CD4-positive, alpha-beta T cell treated with Interleukin-17A for 4 hours (primary cell): ENCODE data around the gene PPP4R1.
A peak's percentile ranks its signal among the peaks of the same experiment; 100 is the strongest.
"Not testable (repeated sequence)": the region's sequence is repeated elsewhere in the genome, so short reads cannot be mapped to it uniquely, and the experiment has no call there.

Experiments used
- DNase-seq: peaks from one replicate; pipeline ENCODE4 v3.0.0-alpha.2; 2020; ENCODE audit warnings: mixed read lengths

Gene PPP4R1

GRCh38 chr18:9614401-9615279 is at the start of gene PPP4R1:
Gene PPP4R1, minus strand, starts transcription at chr18:9614559. Its CDS starts 75 bp downstream, at chr18:9614484.
- DNase-seq, result peak; percentile 79

- no peak for DNase-seq
Measured at GRCh38 chr18:9663377-9663776, 49.0 kb upstream of the PPP4R1 start.

- DNase-seq, result no peak
Measured at GRCh38 chr18:9661564-9661963, 47.2 kb upstream of the PPP4R1 start.

- no peak for DNase-seq
Measured at GRCh38 chr18:9659499-9660375, 45.4 kb upstream of the PPP4R1 start.

- no peak for DNase-seq
Measured at GRCh38 chr18:9658087-9658641, 43.8 kb upstream of the PPP4R1 start.

- no peak for DNase-seq
Measured at GRCh38 chr18:9655232-9655767, 40.9 kb upstream of the PPP4R1 start.

GRCh38 chr18:9653390-9653789 is 39.0 kb upstream of the PPP4R1 start:
- no peak for DNase-seq

- no peak for DNase-seq
Measured at GRCh38 chr18:9649164-9649540, 34.8 kb upstream of the PPP4R1 start.

- no peak for DNase-seq
Measured at GRCh38 chr18:9648431-9649163, 34.2 kb upstream of the PPP4R1 start.

- DNase-seq, result no peak
Measured at GRCh38 chr18:9647496-9648323, 33.4 kb upstream of the PPP4R1 start.

- DNase-seq, result no peak
Measured at GRCh38 chr18:9643549-9643948, 29.2 kb upstream of the PPP4R1 start.

- DNase-seq, result no peak
Measured at GRCh38 chr18:9642799-9643462, 28.6 kb upstream of the PPP4R1 start.

- DNase-seq, result not testable (repeated sequence)
Measured at GRCh38 chr18:9641081-9641480, 26.7 kb upstream of the PPP4R1 start.

GRCh38 chr18:9638886-9639285 is 24.5 kb upstream of the PPP4R1 start:
- no peak for DNase-seq

GRCh38 chr18:9637036-9637767 is 22.8 kb upstream of the PPP4R1 start:
- no peak for DNase-seq

GRCh38 chr18:9634856-9635255 is 20.5 kb upstream of the PPP4R1 start:
- DNase-seq, result no peak

- DNase-seq, result no peak
Measured at GRCh38 chr18:9631814-9632496, 17.6 kb upstream of the PPP4R1 start.

GRCh38 chr18:9630444-9630843 is 16.1 kb upstream of the PPP4R1 start:
- DNase-seq, result no peak

GRCh38 chr18:9629709-9630108 is 15.3 kb upstream of the PPP4R1 start:
- DNase-seq, result no peak

GRCh38 chr18:9628984-9629383 is 14.6 kb upstream of the PPP4R1 start:
- no peak for DNase-seq
